Measurements from ENCODE around the gene SH3GL2.

SH3GL2 gene

GRCh38 chr9:17555362-17556054 is 23.4 kb upstream of the SH3GL2 start:
- DNase-seq (ENCODE audit: low read depth in 2 of 2) = no peak
- H3K4me3 ChIP-seq (replicated peaks in 1 of 2; ENCODE audit: low read depth in 2 of 2, low read length in 2 of 2) = no peak overlapping the region
- no peak for TF ChIP-seq CTCF (IDR thresholded peaks at IDR 0.05; ENCODE audit: low read depth, low read length)

GRCh38 chr9:17556255-17556654 is 22.6 kb upstream of the SH3GL2 start:
- TF ChIP-seq CTCF (IDR thresholded peaks at IDR 0.05; ENCODE audit: low read depth, low read length) = no peak
- no peak for DNase-seq (ENCODE audit: low read depth in 2 of 2)
- H3K4me3 ChIP-seq (replicated peaks in 1 of 2; ENCODE audit: low read depth in 2 of 2, low read length in 2 of 2) = no peak overlapping the region

GRCh38 chr9:17556935-17557334 is 21.9 kb upstream of the SH3GL2 start:
- no peak for TF ChIP-seq CTCF (IDR thresholded peaks at IDR 0.05; ENCODE audit: low read depth, low read length)
- no peak for DNase-seq (ENCODE audit: low read depth in 2 of 2)
- no peak overlapping the region for H3K4me3 ChIP-seq (replicated peaks in 1 of 2; ENCODE audit: low read depth in 2 of 2, low read length in 2 of 2)

- no peak overlapping the region for H3K4me3 ChIP-seq (replicated peaks in 1 of 2; ENCODE audit: low read depth in 2 of 2, low read length in 2 of 2)
- TF ChIP-seq CTCF (IDR thresholded peaks at IDR 0.05; ENCODE audit: low read depth, low read length) = no peak
Measured at GRCh38 chr9:17571825-17572224, 7.0 kb upstream of the SH3GL2 start.

GRCh38 chr9:17574342-17574741 is 4.5 kb upstream of the SH3GL2 start:
- no peak for TF ChIP-seq CTCF (IDR thresholded peaks at IDR 0.05; ENCODE audit: low read depth, low read length)
- H3K4me3 ChIP-seq (replicated peaks in 1 of 2; ENCODE audit: low read depth in 2 of 2, low read length in 2 of 2) = no peak overlapping the region
- DNase-seq (ENCODE audit: low read depth in 2 of 2) = no peak

More at GRCh38 chr9:17571825-17572224, 7.0 kb upstream of the SH3GL2 start:
- DNase-seq (ENCODE audit: low read depth in 2 of 2) = no peak

GRCh38 chr9:17578577-17578910 is 322 bp upstream of the SH3GL2 start:
- peak overlapping the region; percentile 28 to 33 for H3K4me3 ChIP-seq (replicated peaks in 1 of 2; ENCODE audit: low read depth in 2 of 2, low read length in 2 of 2)
- TF ChIP-seq CTCF (IDR thresholded peaks at IDR 0.05; ENCODE audit: low read depth, low read length) = no peak
- no peak for DNase-seq (ENCODE audit: low read depth in 2 of 2)

- H3K4me3 ChIP-seq (replicated peaks in 1 of 2; ENCODE audit: low read depth in 2 of 2, low read length in 2 of 2) = no peak overlapping the region
- no peak for TF ChIP-seq CTCF (IDR thresholded peaks at IDR 0.05; ENCODE audit: low read depth, low read length)
- no peak for DNase-seq (ENCODE audit: low read depth in 2 of 2)
Measured at GRCh38 chr9:17580119-17580518, 1.3 kb downstream of the SH3GL2 start.

Data from cardiac fibroblast (primary cell).